CD14-positive monocyte (primary cell): ENCODE results near the gene HES4. TPM values are rescaled to one million over a fixed set of nuclear protein-coding genes. Genes with fewer than 3 reads are reported as not detected.
A peak's percentile ranks its signal among the peaks of the same experiment; 100 is the strongest.

Experiments
- DNase-seq, 3 donors: peaks; one replicate each; pipeline ENCODE4 v3.0.0-alpha.2; 2011 to 2022
- H2AFZ ChIP-seq: 2 replicates; pipeline ENCODE4 v1.6.0; 2012; ENCODE audit warnings: mild to moderate bottlenecking, low read depth, low read length, inconsistent platforms; ENCODE audit not compliant: insufficient read depth, poor library complexity, severe bottlenecking
- H3K27ac ChIP-seq, 2 donors: 1 replicate in 1 of 2; 2 replicates in 1 of 2; pipeline ENCODE4 v1.5.1; 2012 to 2013; ENCODE audit warnings: low read length in 2 of 2, control low read depth in 1 of 2, inconsistent platforms in 1 of 2, low read depth in 1 of 2, mild to moderate bottlenecking in 1 of 2
- H3K27me3 ChIP-seq, 2 donors: one replicate each; pipeline versions ENCODE4 v1.6.0 to v1.6.1; 2011 to 2013; ENCODE audit warnings: low read length in 2 of 2; ENCODE audit not compliant: control insufficient read depth in 2 of 2, insufficient read depth in 2 of 2
- H3K36me3 ChIP-seq, 2 donors: replicated peaks in 1 of 2; 1 replicate in 1 of 2; 2 replicates in 1 of 2; pipeline versions ENCODE4 v1.5.1 to v1.6.1; 2012 to 2013; ENCODE audit warnings: low read length in 2 of 2, control low read depth in 1 of 2, inconsistent platforms in 1 of 2, mild to moderate bottlenecking in 1 of 2; ENCODE audit not compliant: insufficient read depth in 2 of 2, control insufficient read depth in 1 of 2
- H3K4me1 ChIP-seq, 2 donors: 1 replicate in 1 of 2; 2 replicates in 1 of 2; pipeline versions ENCODE4 v1.5.1 to v1.6.1; 2012 to 2013; ENCODE audit warnings: low read length in 2 of 2, control low read depth in 1 of 2, inconsistent platforms in 1 of 2, mild to moderate bottlenecking in 1 of 2, moderate library complexity in 1 of 2; ENCODE audit not compliant: insufficient read depth in 2 of 2, control insufficient read depth in 1 of 2
- H3K4me2 ChIP-seq: replicated peaks from 2 replicates; pipeline ENCODE3; 2012; ENCODE audit warnings: low read length, moderate library complexity, mild to moderate bottlenecking; ENCODE audit not compliant: poor library complexity, severe bottlenecking; ENCODE audit errors: extremely low read depth
- H3K4me3 ChIP-seq, 3 experiments: fragments of 200-600 bp in 1 of 3; sonication (generic) in 1 of 3; replicated peaks in 1 of 3; 1 replicate in 2 of 3; 2 replicates in 1 of 3; pipeline ENCODE4 v1.5.1; 2011 to 2013; ENCODE audit warnings: low read length in 3 of 3, mild to moderate bottlenecking in 3 of 3, control low read depth in 2 of 3, low read depth in 2 of 3, inconsistent platforms in 1 of 3, moderate library complexity in 1 of 3
- H3K79me2 ChIP-seq: 2 replicates; pipeline ENCODE4 v1.6.0; 2012; ENCODE audit warnings: mild to moderate bottlenecking, control low read depth, inconsistent platforms, low read length, moderate library complexity; ENCODE audit not compliant: insufficient read depth
- H3K9ac ChIP-seq: 2 replicates; pipeline ENCODE4 v1.6.0; 2017; ENCODE audit warnings: low read length, mild to moderate bottlenecking; ENCODE audit not compliant: insufficient read depth, poor library complexity, severe bottlenecking
- H3K9me3 ChIP-seq, 2 donors: replicated peaks in 1 of 2; 1 replicate in 1 of 2; 2 replicates in 1 of 2; pipeline versions ENCODE4 v1.5.1 to v1.6.1; 2012 to 2013; ENCODE audit warnings: low read length in 2 of 2, control low read depth in 1 of 2; ENCODE audit not compliant: control insufficient read depth in 1 of 2, insufficient read depth in 1 of 2
- H4K20me1 ChIP-seq: 2 replicates; pipeline ENCODE4 v1.6.0; 2012; ENCODE audit warnings: mild to moderate bottlenecking, low read length, control low read depth, moderate library complexity; ENCODE audit not compliant: insufficient read depth
- H3K27ac Mint-ChIP-seq, 7 donors: one replicate each; pipeline ENCODE4 v1.8.0; 2020; ENCODE audit warnings: mild to moderate bottlenecking in 7 of 7, mixed read lengths in 7 of 7, moderate library complexity in 6 of 7, inconsistent platforms in 2 of 7
- H3K27me3 Mint-ChIP-seq, 3 donors: one replicate each; pipeline ENCODE4 v1.8.0; 2021 to 2022; ENCODE audit warnings: low read depth in 3 of 3, mild to moderate bottlenecking in 3 of 3, mixed read lengths in 3 of 3, moderate library complexity in 3 of 3, inconsistent platforms in 1 of 3
- H3K36me3 Mint-ChIP-seq, 2 donors: one replicate each; pipeline ENCODE4 v1.8.0; 2020; ENCODE audit warnings: mixed read lengths in 2 of 2, inconsistent platforms in 1 of 2, mild to moderate bottlenecking in 1 of 2
- H3K4me1 Mint-ChIP-seq: one replicate; pipeline ENCODE4 v1.8.0; 2020; ENCODE audit warnings: mild to moderate bottlenecking, mixed read lengths
- H3K4me3 Mint-ChIP-seq, 2 donors: one replicate each; pipeline ENCODE4 v1.8.0; 2020; ENCODE audit warnings: mild to moderate bottlenecking in 2 of 2, mixed read lengths in 2 of 2, moderate library complexity in 1 of 2
- H3K9me3 Mint-ChIP-seq, 7 donors: one replicate each; pipeline ENCODE4 v1.8.0; 2020 to 2022; ENCODE audit warnings: mixed read lengths in 7 of 7, mild to moderate bottlenecking in 6 of 7, moderate library complexity in 6 of 7, inconsistent platforms in 2 of 7
- CTCF ChIP-seq: fragments of 200-600 bp; IDR thresholded peaks from one replicate; pipeline ENCODE4 v1.8.0; 2022; ENCODE audit warnings: antibody characterized with exemption, mild to moderate bottlenecking
- WGBS: methylation state at CpG from one replicate; pipeline ENCODE4 v1.1.5; 2013; ENCODE audit warnings: missing lambda C conversion rate; ENCODE audit not compliant: insufficient coverage; 5-methylcytosine and 5-hydroxymethylcytosine counted together
- intact Hi-C, 2 donors: fragments of 100-400 bp; cut with micrococcal nuclease; formaldehyde crosslinking; loops; one replicate each; pipeline versions ENCODE4 v1.15.0 to v1.15.1; 2023
- polyA plus RNA-seq, 3 donors: library from polyadenylated mRNA; depleted of rRNA in 1 of 3; unstranded in 2 of 3; stranded (reverse) in 1 of 3; fragments of 300-500 nt in 2 of 3; fragments of >200 nt in 1 of 3; fragmentation: Illumina TruSeq in 2 of 3; gene quantifications; 1 replicate in 2 of 3; 2 replicates in 1 of 3; pipeline ENCODE4 v1.2.3, GENCODE V29; 2012 to 2021

The HES4 gene
- polyA plus RNA-seq, 3 donors = 1.4 to 26.8 (median 2.0) TPM

- intact Hi-C loops = loop anchor here (5.0 to 10.0 kb wide), 2 partner anchors 79 to 82 kb away; no protein-coding TSS in a partner anchor
Measured at GRCh38 chr1:982765-983436, 17.0 kb downstream of the HES4 start.

More at GRCh38 chr1:982765-983436, 17.0 kb downstream of the HES4 start:
- Mint-ChIP-seq H3K4me3 (peak overlapping the region in 1 of 2 donors; percentile 59), H3K36me3 (no peaks in the 10 kb centered on the region), H3K27ac (no peak overlapping the region), H3K9me3 (peaks cover 2 to 6% (median 4%) of the 10 kb centered on the region in 7 donors), H3K4me1 (no peaks in the 10 kb centered on the region), H3K27me3 (peaks cover 30 to 49% (median 33%) of the 10 kb centered on the region in 3 donors)
- no peaks in the 10 kb centered on the region for H3K4me1 ChIP-seq
- 88% methylated on average over 36 of the region's 43 CpGs for WGBS
- H3K27ac ChIP-seq = no peak overlapping the region
- no peaks in the 10 kb centered on the region for H3K79me2 ChIP-seq
- H2AFZ ChIP-seq = no peak overlapping the region
- H3K9ac ChIP-seq = no peak overlapping the region
- no peak overlapping the region for H3K4me3 ChIP-seq
- H3K4me2 ChIP-seq = no peak overlapping the region
- H3K27me3 ChIP-seq = peaks cover 0 to 9% of the 10 kb centered on the region in 2 donors
- H3K9me3 ChIP-seq = peaks cover 0 to 5% of the 10 kb centered on the region in 2 donors
- no peaks in the 10 kb centered on the region for H3K36me3 ChIP-seq
- H4K20me1 ChIP-seq = no peaks in the 10 kb centered on the region
- no peak for DNase-seq
- no peak for TF ChIP-seq CTCF
